ENCODE results near the gene PTPRG.

PTPRG gene

GRCh38 chr3:61601831-61602230 lies 40.5 kb downstream of the PTPRG start:
- Histone ChIP-seq H2AFZ (ENCODE audit: low read length) (no peak overlapping the region), H3K27me3 (ENCODE audit: insufficient read depth, low read length, poor library complexity, severe bottlenecking) (no peaks in the 10 kb centered on the region), H3K4me2 (ENCODE audit: low read depth, low read length, poor library complexity, severe bottlenecking) (no peak overlapping the region), H3K79me2 (ENCODE audit: insufficient read depth, low read length) (no peaks in the 10 kb centered on the region), H3K36me3 (ENCODE audit: insufficient read depth, low read length) (no peaks in the 10 kb centered on the region), H3K4me3 (ENCODE audit: low read length, poor library complexity, severe bottlenecking) (no peak overlapping the region), H3K9me2 (replicated peaks; ENCODE audit: low read depth, low read length) (no peaks in the 10 kb centered on the region), H3K9me3 (ENCODE audit: insufficient read depth, low read depth, low read length) (no peaks in the 10 kb centered on the region), H3K9ac (ENCODE audit: low read depth, low read length, poor library complexity, severe bottlenecking) (no peak overlapping the region), H4K20me1 (ENCODE audit: insufficient read depth, low read length, poor library complexity, severe bottlenecking) (no peaks in the 10 kb centered on the region), H3K4me1 (ENCODE audit: insufficient read depth, low read length, poor library complexity, severe bottlenecking) (no peaks in the 10 kb centered on the region), H3F3A (ENCODE audit: low read depth) (no peaks in the 10 kb centered on the region)
- TF ChIP-seq CTCF (conservative IDR thresholded peaks at IDR 0.05; ENCODE audit: low read length) = no peak
- TF ChIP-seq EZH2phosphoT487 (IDR thresholded peaks at IDR 0.05; ENCODE audit: borderline replicate concordance) = no peak

- H3K36me3 ChIP-seq (ENCODE audit: insufficient read depth, low read length) = no peaks in the 10 kb centered on the region
- no peak overlapping the region for H3K9ac ChIP-seq (ENCODE audit: low read depth, low read length, poor library complexity, severe bottlenecking)
- H3K9me3 ChIP-seq (ENCODE audit: insufficient read depth, low read depth, low read length) = no peaks in the 10 kb centered on the region
- H3K9me2 ChIP-seq (replicated peaks; ENCODE audit: low read depth, low read length) = no peaks in the 10 kb centered on the region
- no peak overlapping the region for H3K4me2 ChIP-seq (ENCODE audit: low read depth, low read length, poor library complexity, severe bottlenecking)
- no peak for TF ChIP-seq EZH2phosphoT487 (IDR thresholded peaks at IDR 0.05; ENCODE audit: borderline replicate concordance)
- TF ChIP-seq CTCF (conservative IDR thresholded peaks at IDR 0.05; ENCODE audit: low read length) = no peak
- H3F3A ChIP-seq (ENCODE audit: low read depth) = no peaks in the 10 kb centered on the region
- H2AFZ ChIP-seq (ENCODE audit: low read length) = no peak overlapping the region
- no peaks in the 10 kb centered on the region for H4K20me1 ChIP-seq (ENCODE audit: insufficient read depth, low read length, poor library complexity, severe bottlenecking)
- no peak overlapping the region for H3K4me3 ChIP-seq (ENCODE audit: low read length, poor library complexity, severe bottlenecking)
- no peaks in the 10 kb centered on the region for H3K4me1 ChIP-seq (ENCODE audit: insufficient read depth, low read length, poor library complexity, severe bottlenecking)
- no peaks in the 10 kb centered on the region for H3K27me3 ChIP-seq (ENCODE audit: insufficient read depth, low read length, poor library complexity, severe bottlenecking)
- no peaks in the 10 kb centered on the region for H3K79me2 ChIP-seq (ENCODE audit: insufficient read depth, low read length)
Observed at GRCh38 chr3:61602466-61602865, 41.1 kb downstream of the PTPRG start.

- Histone ChIP-seq H3K9me2 (replicated peaks; ENCODE audit: low read depth, low read length) (no peaks in the 10 kb centered on the region), H3K4me1 (ENCODE audit: insufficient read depth, low read length, poor library complexity, severe bottlenecking) (no peaks in the 10 kb centered on the region), H2AFZ (ENCODE audit: low read length) (no peak overlapping the region), H3K79me2 (ENCODE audit: insufficient read depth, low read length) (no peaks in the 10 kb centered on the region), H4K20me1 (ENCODE audit: insufficient read depth, low read length, poor library complexity, severe bottlenecking) (no peaks in the 10 kb centered on the region), H3K36me3 (ENCODE audit: insufficient read depth, low read length) (no peaks in the 10 kb centered on the region), H3K4me3 (ENCODE audit: low read length, poor library complexity, severe bottlenecking) (no peak overlapping the region), H3K9ac (ENCODE audit: low read depth, low read length, poor library complexity, severe bottlenecking) (no peak overlapping the region), H3K9me3 (ENCODE audit: insufficient read depth, low read depth, low read length) (no peaks in the 10 kb centered on the region), H3F3A (ENCODE audit: low read depth) (no peaks in the 10 kb centered on the region), H3K27me3 (ENCODE audit: insufficient read depth, low read length, poor library complexity, severe bottlenecking) (no peaks in the 10 kb centered on the region), H3K4me2 (ENCODE audit: low read depth, low read length, poor library complexity, severe bottlenecking) (no peak overlapping the region)
- TF ChIP-seq CTCF (conservative IDR thresholded peaks at IDR 0.05; ENCODE audit: low read length) (no peak), EZH2phosphoT487 (IDR thresholded peaks at IDR 0.05; ENCODE audit: borderline replicate concordance) (no peak)
Observed at GRCh38 chr3:61605589-61606175, 44.3 kb downstream of the PTPRG start.

All from Loucy (cell line).